Endometrial microvascular endothelial cells (primary cell): ENCODE data around the gene ENTPD6. TPM values are rescaled to one million over a fixed set of nuclear protein-coding genes. Genes with fewer than 3 reads are reported as not detected.
"Not testable (repeated sequence)": the region's sequence is repeated elsewhere in the genome, so short reads cannot be mapped to it uniquely, and the experiment has no call there.

Source experiments
- in situ Hi-C: cut with HindIII; loops from 2 replicates; pipeline ENCODE4 v1.10.0; 2017; ENCODE audit warnings: low sequenced_read_pairs, low pct_unique_long_range_greater_than_20kb; ENCODE audit errors: inconsistent ontology term
- total RNA-seq: library from RNA; depleted of rRNA; stranded (reverse); fragments of >200 nt; gene quantifications from one replicate; pipeline ENCODE4 v1.2.3, GENCODE V29; 2015; ENCODE audit errors: inconsistent ontology term

The ENTPD6 gene
- total RNA-seq, 1 donor from 2014 or later = 73.3 TPM

DNA sequence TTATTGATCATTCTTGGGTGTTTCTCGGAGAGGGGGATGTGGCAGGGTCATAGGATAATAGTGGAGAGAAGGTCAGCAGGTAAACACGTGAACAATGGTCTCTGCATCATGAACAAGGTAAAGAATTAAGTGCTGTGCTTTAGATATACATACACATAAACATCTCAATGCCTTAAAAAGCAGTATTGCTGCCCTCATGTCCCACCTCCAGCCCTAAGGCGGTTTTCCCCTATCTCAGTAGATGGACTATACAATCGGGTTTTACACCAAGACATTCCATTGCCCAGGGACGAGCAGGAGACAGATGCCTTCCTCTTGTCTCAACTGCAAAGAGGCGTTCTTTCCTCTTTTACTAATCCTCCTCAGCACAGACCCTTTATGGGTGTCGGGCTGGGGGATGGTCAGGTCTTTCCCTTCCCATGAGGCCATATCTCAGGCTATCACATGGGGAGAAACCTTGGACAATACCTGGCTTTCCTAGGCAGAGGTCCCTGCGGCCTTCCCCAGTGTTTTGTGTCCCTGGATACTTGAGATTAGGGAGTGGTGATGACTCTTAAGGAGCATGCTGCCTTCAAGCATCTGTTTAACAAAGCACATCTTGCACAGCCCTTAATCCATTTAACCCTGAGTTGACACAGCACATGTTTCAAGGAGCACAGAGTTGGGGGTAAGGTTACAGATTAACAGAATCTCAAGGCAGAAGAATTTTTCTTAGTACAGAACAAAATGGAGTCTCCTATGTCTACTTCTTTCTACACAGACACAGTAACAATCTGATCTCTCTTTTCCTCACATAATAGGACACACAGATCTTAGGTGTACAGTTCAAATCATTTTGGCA, 38.7 kb downstream of the ENTPD6 start:
- in situ Hi-C loops = not testable (repeated sequence)

DNA sequence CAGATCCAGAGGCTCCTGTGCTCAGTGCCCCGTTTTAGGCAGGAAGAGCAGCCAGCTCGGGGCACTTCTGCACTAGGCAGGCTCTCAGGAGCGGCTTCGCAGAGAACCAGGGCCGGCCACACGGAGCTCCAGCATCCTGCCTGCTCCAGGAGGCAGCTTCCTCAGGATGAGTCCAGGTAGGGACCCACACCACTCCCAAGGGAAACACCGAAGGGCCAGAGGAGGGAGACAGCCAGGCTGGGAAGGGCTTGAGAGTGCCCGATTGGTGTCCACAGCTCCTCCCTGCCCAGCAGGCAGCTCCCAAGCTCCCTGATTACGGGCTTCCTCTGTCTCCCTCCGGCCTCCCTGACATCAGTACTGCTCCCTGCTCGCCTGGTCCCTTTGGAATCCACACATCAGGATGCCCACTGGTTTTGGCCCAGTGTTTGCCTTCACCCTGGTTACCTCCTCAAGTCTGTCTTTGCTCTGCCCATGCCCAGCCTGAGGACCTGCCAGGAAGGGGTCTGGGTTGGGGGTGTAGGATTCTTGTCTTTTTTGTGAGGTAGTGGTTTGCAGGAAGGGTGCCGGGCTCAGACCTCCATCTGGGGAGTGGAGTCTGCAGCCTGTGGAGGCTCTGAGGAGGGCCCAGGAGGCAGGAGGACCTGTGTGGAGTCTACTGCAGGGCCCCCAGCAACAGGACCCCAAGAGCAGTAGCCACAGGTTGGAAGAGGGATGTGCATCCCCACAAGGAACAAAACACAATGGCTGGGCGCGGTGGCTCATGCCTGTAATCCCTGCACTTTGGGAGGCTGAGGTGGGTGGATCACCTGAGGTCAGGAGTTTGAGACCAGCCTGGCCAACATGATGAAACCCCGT, 41.2 kb downstream of the ENTPD6 start:
- in situ Hi-C loops = no loop called here

DNA sequence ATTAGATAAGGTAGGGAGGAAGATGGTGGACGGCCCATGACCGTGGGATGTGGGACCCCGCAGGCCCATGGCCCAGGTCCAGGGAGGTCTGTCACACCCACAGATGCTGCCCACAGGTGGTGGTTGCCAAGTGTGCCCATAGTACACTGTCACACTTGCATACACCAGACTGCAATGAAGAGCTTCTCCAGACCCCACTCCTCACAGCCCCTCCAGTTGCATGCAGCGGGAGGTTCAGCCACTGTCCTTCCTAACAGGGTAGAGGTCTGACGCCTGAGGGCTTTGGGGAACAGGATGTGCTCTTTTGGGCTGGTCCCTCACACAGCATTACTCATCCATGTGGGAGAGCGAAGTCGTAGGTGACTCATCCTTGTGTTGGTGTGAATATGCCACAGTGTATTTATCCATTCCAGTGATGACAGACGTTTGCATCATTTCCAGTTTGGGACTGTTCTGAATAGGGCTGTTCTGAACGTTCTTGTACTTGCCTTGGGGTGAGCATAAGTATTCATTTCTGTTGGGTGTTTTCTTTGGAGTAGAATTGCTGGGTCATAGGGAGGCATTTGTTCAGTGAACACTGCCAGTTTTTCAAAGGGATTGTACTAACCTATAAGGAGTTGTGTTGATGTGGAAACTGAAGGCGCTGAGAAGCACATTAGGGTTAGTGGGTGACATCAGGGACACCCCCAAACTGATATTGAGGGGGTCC, 42.3 kb downstream of the ENTPD6 start:
- in situ Hi-C loops = no loop called here

DNA sequence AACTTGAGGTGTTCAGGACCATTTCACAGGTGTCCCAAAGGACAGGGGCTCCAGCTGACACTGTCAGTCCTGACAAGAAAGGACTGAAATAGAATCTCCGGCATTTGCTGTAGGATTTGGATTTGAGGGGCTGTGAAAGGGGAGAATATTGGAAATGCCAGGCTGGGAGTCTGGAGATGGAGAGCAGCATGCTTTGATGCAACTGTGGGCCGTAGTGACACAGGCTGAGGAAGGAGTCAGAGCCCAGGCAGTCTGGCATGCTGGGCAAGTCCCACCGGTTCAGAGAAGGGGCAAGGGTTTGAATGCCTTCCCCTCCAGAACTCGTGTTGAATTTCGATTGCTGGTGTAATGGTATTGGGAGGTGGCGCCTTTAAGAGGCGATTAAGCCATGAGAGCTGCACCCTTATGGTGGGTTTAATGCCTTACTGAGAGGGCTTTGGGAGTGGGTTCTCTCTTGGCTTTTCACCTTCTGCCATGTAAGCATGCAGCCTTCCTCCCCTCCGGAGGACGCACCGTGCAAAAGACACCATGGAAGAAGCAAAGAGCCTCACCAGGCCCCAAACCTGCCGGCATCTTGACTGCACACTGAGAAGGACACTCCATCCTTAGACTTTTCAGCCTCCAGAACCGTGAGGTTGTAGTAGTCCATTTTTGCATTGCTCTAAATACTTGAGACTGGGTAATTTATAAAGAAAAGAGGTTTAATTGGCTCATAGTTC, 43.0 kb downstream of the ENTPD6 start:
- in situ Hi-C loops = no loop called here

DNA sequence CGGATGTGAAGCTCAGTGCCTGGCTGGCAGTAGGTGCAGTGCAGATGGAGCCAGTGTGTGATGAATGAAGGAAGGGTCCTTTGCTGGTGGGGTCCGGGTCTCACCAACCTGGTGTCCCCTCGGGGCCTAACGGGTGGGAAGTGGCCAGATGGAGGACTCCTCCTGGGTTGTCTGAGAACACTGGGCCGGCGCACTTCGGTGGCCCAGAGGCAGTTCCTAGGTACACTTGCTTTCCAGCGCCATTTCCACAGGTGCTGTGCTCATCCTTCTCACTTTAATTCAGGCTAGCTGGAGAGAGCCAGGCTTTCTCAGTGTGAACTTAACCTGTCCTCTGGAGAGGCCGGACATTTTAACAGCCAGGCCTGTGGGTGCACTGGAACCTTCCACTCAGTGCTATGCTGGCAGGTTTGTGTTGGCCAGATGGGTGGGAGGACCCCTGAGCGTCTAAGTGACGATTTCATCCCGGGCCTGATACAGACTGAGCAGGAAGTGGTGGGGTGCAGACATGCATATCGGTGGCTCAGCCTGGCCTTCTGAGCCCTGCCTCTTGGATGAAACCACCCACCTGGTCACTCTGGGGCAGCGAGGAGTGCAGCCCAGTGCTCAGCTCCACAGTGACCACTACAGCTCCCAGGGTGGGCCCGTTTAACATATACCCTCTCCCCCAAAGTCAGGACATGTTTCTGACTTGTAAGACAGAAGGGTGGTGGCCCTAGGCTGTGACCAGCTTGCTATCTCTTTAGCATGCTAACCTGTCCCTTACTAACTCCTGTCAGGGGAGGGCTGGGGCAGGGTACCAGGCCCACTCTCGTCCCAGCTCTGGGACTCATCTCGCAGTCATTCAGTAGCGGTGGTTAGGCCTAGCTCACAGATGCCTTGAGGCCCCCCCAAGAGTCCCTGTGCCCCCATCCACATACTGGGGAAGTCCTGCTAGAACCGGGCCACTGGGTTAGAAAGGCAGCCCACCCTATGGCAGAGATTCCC, 44.2 kb downstream of the ENTPD6 start:
- in situ Hi-C loops = no loop called here

DNA sequence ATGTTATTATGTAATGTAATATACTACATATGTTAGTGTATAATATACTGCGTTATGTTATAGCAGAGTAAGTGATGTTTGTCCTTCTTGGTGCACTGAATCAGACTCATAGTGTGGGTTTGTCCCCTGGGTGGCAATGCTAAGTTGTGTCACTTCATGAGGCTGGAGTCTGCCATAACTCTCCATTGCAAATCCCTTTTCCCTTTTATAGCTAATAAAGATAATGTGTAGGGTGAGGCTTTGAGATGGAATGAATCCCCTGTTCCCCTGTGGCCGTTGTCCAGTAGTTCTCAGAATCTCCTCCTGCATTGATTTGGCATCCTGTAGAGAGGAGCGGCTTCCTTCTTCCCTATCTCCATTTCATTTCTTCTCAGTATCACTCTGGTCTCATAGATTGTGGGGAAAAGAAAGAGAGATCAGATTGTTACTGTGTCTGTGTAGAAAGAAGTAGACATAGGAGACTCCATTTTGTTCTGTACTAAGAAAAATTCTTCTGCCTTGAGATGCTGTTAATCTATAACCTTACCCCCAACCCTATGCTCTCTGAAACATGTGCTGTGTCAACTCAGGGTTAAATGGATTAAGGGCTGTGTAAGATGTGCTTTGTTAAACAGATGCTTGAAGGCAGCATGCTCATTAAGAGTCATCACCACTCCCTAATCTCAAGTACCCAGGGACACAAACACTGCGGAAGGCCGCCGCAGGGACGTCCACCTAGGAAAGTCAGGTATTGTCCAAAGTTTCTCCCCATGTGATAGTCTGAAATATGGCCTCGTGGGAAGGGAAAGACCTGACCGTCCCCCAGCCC, 45.5 kb downstream of the ENTPD6 start:
- in situ Hi-C loops = not testable (repeated sequence)

DNA sequence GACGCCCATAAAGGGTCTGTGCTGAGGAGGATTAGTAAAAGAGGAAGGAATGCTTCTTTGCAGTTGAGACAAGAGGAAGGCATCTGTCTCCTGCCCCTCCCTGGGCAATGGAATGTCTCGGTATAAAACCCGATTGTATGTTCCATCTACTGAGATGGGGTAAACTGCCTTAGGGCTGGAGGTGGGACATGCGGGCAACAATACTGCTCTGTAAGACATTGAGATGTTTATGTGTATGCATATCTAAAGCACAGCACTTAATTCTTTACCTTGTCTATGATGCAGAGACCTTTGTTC, 46.1 kb downstream of the ENTPD6 start:
- in situ Hi-C loops = not testable (repeated sequence)

DNA sequence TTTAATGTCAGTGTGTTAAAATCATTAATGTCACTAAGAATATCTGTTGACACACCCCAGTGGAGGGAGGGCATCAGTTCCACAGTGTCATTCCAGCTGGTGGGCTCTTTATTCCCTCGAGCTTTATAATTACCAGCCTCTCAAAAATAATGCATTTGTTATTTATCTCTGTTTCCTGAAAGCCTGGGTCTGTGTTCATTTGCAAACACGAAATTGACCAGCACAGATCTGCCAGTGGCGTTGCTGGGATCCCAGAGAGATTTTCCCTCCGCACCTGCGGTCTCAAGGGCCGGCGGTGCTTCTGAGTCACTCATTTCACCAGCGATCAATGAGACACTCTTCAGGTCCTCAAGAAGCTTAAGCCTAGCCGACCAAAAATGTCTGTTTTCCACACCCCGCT, 46.7 kb downstream of the ENTPD6 start:
- in situ Hi-C loops = no loop called here

DNA sequence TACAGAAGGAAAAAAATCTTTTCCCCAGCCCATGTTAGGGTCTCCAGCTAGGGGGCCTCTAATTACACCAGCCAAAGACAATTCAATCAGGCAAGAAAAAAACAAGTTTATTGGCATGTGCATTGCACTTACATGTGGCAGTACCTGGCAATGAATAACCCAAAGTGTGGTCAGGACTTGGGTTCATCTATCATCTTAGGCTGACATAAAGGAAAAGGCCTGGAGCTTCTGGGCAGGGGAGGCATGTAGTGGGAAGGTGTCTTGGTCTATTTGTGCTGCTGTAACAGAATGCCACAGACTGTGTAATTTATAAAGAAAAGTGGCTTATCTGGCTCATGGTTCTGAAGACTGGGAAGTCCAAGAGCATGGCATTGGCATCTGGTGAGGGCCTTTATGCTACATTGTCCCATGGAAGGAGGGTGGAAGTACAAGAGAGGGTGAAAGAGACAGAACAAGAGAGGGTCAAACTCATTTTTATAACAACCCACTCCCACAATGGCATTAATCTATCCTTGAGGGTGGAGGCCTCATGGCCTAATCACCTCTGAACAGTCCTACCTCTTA, 48.0 kb downstream of the ENTPD6 start:
- in situ Hi-C loops = no loop called here

DNA sequence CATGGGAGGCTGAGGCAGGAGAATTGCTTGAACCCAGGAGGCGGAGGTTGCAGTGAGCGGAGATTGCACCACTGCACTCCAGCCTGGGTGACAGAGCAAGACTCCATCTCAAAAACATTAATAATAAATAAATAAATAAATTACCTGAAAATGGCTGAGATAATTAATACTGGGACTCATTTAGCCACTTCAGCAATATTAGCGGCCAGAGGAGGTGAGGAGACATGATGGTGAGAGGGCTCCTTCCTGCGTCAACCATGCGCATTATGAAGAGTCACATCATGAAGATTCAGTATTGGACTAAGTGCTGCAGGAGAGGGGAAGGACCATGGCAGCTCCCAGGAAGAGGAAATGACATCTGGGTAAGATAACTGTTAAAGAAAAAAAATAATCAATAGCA, 49.5 kb downstream of the ENTPD6 start:
- in situ Hi-C loops = no loop called here

DNA sequence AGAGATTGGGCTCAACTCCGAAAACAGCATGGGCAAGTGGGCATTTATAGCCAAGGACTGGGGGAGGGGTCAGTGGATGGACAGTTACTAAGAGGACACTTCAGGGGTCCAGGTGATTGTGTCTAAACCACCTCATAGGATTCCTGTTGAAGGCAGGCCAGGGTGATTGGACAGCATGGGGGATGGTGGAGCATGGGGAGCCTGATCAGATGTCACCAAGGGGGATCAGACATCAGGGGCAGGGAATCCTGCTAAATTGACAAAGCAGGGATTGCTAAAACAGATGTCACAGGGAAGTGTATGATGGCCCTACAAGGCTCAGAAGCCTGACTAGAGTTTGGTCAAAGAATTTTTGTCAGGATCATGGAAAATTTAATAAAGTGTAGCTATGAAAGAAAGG, 49.9 kb downstream of the ENTPD6 start:
- in situ Hi-C loops = no loop called here

DNA sequence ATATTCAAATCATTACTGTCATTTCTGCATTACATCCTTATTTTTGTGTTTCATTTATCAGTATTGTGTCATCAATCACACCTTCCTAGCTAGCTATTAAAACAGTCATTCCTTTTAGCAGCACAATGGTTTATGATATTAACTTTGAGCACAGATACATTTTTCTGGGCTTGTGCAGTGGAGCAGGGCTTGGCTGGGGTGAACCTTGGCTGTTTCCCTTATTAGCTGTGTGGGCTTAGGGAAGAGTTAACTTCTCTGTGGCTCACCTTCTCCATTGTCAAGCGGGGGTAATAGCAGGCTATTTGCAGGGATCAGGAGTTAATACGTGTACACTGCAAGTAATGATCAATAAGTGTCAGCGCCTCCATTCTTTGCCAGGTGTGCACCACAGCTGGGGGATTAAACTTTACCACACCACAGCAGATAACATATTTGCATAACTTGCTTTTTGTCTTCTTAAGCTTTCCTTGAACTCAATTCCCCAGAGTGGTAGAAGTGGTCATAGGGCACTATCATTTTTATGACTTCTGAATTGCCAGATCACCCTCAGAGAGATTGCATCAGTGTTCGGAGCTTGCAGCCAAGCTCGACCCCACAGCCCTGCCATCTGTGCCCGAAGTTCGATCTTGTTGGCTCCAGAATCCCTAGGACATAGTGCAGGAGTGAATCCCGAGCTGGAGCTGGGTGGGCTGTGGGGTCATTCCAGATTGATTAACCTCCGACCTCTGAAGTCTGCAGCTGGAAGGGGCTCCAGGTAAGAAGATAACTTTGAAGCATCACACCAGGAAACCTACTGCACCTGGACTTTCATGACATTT, 50.9 kb downstream of the ENTPD6 start:
- in situ Hi-C loops = no loop called here

DNA sequence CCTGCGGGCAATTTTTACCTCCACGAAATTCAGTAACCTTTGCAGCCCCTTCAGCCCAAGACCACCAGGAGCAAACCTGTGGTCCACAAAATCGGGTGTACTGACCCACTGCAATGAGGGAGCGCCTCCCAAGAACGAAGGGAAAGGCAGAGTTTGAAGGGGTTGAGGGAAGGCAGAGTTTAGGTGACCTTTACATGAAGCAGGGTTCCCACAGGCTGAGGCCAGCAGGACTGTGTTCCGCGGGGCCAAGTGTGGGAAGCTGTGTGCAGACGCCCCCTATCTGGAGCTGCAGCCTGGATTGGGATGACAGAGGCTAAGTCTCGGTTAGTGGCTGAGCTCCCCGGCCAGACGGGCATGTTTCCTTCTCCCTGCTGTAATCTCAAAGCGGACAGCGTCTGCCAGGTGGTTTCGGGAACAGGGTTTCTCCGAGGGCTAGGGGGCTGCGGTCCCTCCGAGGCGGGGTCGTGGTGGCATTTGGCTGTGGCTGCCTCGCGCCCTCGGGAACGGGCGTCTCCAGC, 51.5 kb downstream of the ENTPD6 start:
- in situ Hi-C loops = no loop called here

DNA sequence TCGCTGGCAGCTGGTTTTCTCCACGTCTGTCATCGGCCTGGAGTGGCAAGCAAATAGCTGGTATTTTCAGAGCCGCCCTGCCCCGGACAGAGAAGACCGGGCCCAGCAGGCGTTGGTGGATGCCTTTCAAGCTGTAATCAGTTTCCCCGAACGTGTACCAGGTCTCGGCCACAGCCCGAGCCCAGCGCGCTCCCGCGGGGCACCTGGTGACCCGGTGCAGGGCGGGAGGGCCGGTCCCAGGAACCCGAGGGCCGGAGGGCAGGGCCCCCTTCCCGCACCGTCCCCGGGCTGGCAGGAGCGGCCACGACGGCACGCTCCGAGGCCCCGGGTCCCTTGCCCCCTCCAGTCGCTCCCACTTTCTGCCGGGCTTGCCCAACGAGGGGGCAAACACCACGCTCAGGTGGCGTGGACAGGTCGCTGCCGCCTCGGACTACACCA, 52.0 kb downstream of the ENTPD6 start:
- in situ Hi-C loops = no loop called here

DNA sequence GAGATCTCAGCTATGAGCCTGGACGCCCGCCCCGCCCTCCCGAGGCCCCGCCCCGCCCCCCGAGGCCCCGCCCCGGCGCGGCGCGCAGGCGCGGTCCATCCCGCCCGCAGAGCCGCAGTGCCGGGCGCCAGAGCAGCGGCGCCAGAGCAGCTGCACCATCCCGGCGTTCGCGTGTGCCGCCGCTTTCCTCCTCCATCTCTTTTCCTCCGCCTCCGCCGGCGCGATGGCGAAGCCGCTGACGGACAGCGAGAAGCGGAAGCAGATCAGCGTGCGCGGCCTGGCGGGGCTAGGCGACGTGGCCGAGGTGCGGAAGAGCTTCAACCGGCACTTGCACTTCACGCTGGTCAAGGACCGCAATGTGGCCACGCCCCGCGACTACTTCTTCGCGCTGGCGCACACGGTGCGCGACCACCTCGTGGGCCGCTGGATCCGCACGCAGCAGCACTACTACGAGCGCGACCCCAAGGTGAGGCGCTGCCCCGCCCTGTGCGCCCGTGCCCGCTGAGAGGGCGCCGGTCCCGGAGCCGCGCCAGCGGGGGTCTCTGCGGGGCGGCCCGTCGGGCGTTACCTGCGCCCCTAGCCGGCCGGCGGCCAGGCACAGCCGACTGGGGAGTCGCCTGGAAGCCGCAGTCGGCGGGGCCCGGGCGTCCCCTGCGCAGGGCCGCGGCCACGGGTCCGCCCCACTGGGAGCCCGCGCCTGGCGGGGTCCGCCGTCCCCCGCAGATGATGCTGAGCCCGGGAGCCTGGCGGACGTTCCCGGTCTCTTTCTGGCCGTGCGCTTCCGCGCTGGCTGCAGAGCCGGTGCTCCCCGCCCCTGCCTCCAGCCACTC, 52.7 kb downstream of the ENTPD6 start, which contains the start of gene PYGB:
PYGB (plus strand) TSS at position 130 of the 830 bp plus-strand sequence; CDS start at position 224, 94 bp downstream.
- in situ Hi-C loops = no loop called here
